ENCODE measurements around the gene DISP3.

DISP3 gene

DNA sequence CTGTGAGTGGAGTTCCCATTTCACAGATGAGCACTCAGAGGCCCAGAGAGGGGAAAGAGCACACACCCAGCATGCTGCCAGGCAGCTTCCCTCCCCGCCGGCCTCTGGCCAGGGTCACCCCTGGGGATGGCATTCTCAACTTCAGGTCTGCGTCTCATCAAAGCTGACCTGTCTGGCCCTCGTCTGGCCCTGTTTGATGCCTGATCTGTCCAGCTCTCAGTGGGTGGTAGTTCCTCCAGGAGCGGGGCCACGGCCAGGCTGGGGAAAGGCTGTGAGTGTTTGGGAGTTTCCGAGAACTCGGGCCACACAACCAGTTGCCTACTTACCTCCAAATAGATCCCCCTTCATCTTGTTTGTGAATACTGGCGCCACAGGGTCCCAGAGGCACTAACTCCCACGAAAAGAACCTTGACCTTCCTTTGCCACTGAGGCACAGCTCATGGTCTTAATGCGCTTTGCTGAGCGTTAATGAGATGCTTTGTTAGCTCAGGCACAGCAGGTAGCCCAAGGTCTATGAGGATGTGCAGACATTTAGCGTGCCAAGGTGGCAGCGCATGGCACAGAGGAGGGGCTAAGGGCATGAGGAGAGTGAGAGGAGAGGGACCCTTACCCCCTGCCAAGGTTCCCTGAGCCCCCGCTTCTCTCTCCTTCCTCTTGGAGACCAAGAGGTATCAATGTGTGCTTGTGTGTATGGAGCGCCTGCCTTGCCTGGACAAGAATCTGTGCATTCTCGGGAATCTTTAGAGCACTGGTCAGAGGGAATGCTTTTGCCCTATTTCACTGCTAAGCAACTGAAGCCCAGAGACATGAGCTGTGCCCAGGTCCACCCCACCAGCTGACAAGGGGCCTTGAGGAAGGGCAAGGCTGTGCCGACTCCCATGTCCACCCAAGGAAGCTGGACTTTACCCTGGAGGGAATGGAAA, 61.2 kb downstream of the DISP3 start:
- no peak overlapping the region for H3K9ac ChIP-seq
- no peak overlapping the region for H2AFZ ChIP-seq
- H3K4me1 ChIP-seq = no peaks in the 10 kb centered on the region
- no peaks in the 10 kb centered on the region for H3K9me3 ChIP-seq (ENCODE audit: control insufficient read depth, low read length)
- no peak overlapping the region for H3K27ac ChIP-seq
- TF ChIP-seq, protein P1, sequence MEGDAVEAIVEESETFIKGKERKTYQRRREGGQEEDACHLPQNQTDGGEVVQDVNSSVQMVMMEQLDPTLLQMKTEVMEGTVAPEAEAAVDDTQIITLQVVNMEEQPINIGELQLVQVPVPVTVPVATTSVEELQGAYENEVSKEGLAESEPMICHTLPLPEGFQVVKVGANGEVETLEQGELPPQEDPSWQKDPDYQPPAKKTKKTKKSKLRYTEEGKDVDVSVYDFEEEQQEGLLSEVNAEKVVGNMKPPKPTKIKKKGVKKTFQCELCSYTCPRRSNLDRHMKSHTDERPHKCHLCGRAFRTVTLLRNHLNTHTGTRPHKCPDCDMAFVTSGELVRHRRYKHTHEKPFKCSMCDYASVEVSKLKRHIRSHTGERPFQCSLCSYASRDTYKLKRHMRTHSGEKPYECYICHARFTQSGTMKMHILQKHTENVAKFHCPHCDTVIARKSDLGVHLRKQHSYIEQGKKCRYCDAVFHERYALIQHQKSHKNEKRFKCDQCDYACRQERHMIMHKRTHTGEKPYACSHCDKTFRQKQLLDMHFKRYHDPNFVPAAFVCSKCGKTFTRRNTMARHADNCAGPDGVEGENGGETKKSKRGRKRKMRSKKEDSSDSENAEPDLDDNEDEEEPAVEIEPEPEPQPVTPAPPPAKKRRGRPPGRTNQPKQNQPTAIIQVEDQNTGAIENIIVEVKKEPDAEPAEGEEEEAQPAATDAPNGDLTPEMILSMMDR (IDR thresholded peaks at IDR 0.05) = no peak
- no peak overlapping the region for H3K4me3 ChIP-seq (ENCODE audit: low read depth, low read length)
- no peaks in the 10 kb centered on the region for H3K79me2 ChIP-seq
- H3K27me3 ChIP-seq (ENCODE audit: control insufficient read depth, insufficient read depth, low read length) = no peaks in the 10 kb centered on the region
- no peak overlapping the region for H3K4me2 ChIP-seq (ENCODE audit: low read length)
- H3K36me3 ChIP-seq (ENCODE audit: control insufficient read depth, insufficient read depth, low read length) = no peaks in the 10 kb centered on the region

GRCh38 chr1:11540773-11541160, 61.8 kb downstream of the DISP3 start:
- no peaks in the 10 kb centered on the region for H3K36me3 ChIP-seq (ENCODE audit: control insufficient read depth, insufficient read depth, low read length)
- H3K27me3 ChIP-seq (ENCODE audit: control insufficient read depth, insufficient read depth, low read length) = no peaks in the 10 kb centered on the region
- H3K9ac ChIP-seq = no peak overlapping the region
- no peak overlapping the region for H3K27ac ChIP-seq
- H2AFZ ChIP-seq = no peak overlapping the region
- no peak overlapping the region for H3K4me2 ChIP-seq (ENCODE audit: low read length)
- H3K4me1 ChIP-seq = no peaks in the 10 kb centered on the region
- no peak overlapping the region for H3K4me3 ChIP-seq (ENCODE audit: low read depth, low read length)
- no peaks in the 10 kb centered on the region for H3K79me2 ChIP-seq
- no peaks in the 10 kb centered on the region for H3K9me3 ChIP-seq (ENCODE audit: control insufficient read depth, low read length)
- TF ChIP-seq, protein P1 (IDR thresholded peaks at IDR 0.05) = no peak

GRCh38 chr1:11541236-11541635, 62.3 kb downstream of the DISP3 start:
- Histone ChIP-seq H3K27ac (no peak overlapping the region), H3K27me3 (ENCODE audit: control insufficient read depth, insufficient read depth, low read length) (no peaks in the 10 kb centered on the region), H3K4me3 (ENCODE audit: low read depth, low read length) (no peak overlapping the region), H3K36me3 (ENCODE audit: control insufficient read depth, insufficient read depth, low read length) (no peaks in the 10 kb centered on the region), H3K79me2 (no peaks in the 10 kb centered on the region), H3K9me3 (ENCODE audit: control insufficient read depth, low read length) (no peaks in the 10 kb centered on the region), H3K4me2 (ENCODE audit: low read length) (no peak overlapping the region), H3K4me1 (no peaks in the 10 kb centered on the region), H3K9ac (no peak overlapping the region), H2AFZ (no peak overlapping the region)
- TF ChIP-seq, protein P1 (IDR thresholded peaks at IDR 0.05) = no peak

DNA sequence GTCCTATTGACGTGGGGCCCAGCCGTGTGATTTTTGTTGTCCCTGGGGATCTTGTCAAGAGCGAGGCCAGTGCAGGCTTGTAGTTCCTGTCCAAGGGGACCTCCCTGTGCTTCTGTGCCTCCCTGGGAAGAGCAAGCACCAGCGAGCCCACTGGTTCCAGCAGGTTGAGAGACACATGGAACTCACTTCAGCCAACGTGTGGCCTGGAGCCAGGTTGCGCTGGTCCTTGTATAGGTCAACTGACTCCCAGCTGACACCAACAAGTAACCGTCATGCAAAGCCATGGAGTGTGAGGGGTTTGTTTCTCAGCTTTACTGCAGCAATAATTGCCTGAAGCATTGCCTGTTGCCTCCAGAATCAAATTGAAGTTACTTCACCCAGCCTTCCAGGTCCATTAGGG, 63.0 kb downstream of the DISP3 start:
- Histone ChIP-seq H3K4me2 (ENCODE audit: low read length) (no peak overlapping the region), H3K4me1 (no peaks in the 10 kb centered on the region), H3K9me3 (ENCODE audit: control insufficient read depth, low read length) (no peaks in the 10 kb centered on the region), H3K27ac (no peak overlapping the region), H2AFZ (no peak overlapping the region), H3K27me3 (ENCODE audit: control insufficient read depth, insufficient read depth, low read length) (no peaks in the 10 kb centered on the region), H3K9ac (no peak overlapping the region), H3K36me3 (ENCODE audit: control insufficient read depth, insufficient read depth, low read length) (no peaks in the 10 kb centered on the region), H3K79me2 (no peaks in the 10 kb centered on the region), H3K4me3 (ENCODE audit: low read depth, low read length) (no peak overlapping the region)
- TF ChIP-seq, protein P1 (IDR thresholded peaks at IDR 0.05) = no peak

- Histone ChIP-seq H3K4me1 (no peaks in the 10 kb centered on the region), H3K27ac (no peak overlapping the region), H3K79me2 (no peaks in the 10 kb centered on the region), H3K4me2 (ENCODE audit: low read length) (no peak overlapping the region), H3K9me3 (ENCODE audit: control insufficient read depth, low read length) (no peaks in the 10 kb centered on the region), H2AFZ (no peak overlapping the region), H3K27me3 (ENCODE audit: control insufficient read depth, insufficient read depth, low read length) (no peaks in the 10 kb centered on the region), H3K9ac (no peak overlapping the region), H3K36me3 (ENCODE audit: control insufficient read depth, insufficient read depth, low read length) (no peaks in the 10 kb centered on the region), H3K4me3 (ENCODE audit: low read depth, low read length) (no peak overlapping the region)
- TF ChIP-seq, protein P1 (IDR thresholded peaks at IDR 0.05) = no peak
Observed at GRCh38 chr1:11543392-11543791, 64.4 kb downstream of the DISP3 start.

Data from parathyroid adenoma (tissue), 2 donors.